ENCODE data around the gene PDS5B. TPM values are rescaled to one million over a fixed set of nuclear protein-coding genes. Genes with fewer than 3 reads are reported as not detected.
A peak's percentile ranks its signal among the peaks of the same experiment; 100 is the strongest.

Gene PDS5B
- total and polyA plus RNA-seq, 9 of the 15 experiments (the other 6 are each of a cell fraction or from before 2014, with no cell fraction given): 6.2 to 23.7 (median 13.1) TPM

DNA sequence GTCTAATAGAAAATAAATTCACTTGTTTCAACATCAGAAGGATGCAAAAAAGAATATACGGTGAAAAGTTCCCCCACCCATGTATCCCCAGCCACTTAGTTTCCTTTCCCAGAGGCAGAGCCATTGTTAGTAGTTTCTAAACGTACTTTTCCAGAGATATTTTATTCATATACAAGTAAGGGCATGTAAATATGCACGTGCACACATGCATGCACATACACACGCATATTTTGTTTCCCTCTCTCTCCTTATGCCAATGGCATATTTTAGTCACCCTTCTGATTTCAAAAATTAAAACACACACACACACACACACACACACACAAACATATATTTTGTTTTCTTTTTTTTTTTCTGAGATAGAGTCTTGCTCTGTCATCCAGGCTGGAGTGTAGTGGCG is 147.4 kb downstream of the PDS5B start:
- DNase-seq (ENCODE audit: extremely low read depth in 1 of 4, low spot score in 3 of 4): no peak
- Histone ChIP-seq H3K36me3 (ENCODE audit: control insufficient read depth, insufficient read depth, low read length) (peaks cover 3% of the 10 kb centered on the region; the same call in 1 of the 3 replicates), H3K9me1 (ENCODE audit: control insufficient read depth, insufficient read depth, low read length) (no peaks in the 10 kb centered on the region), H3K4me1 (replicated peaks in 1 of 2; ENCODE audit: control insufficient read depth in 2 of 2, insufficient read depth in 2 of 2, low read length in 2 of 2) (peaks cover 0 to 2% of the 10 kb centered on the region in 2 experiments; a peak in 1 of 5 replicates), H3K4me2 (ENCODE audit: insufficient read depth, low read length) (no peak overlapping the region), H3K27me3 (ENCODE audit: control insufficient read depth in 2 of 2, insufficient read depth in 2 of 2, low read length in 2 of 2) (no peaks in the 10 kb centered on the region), H2AFZ (ENCODE audit: low read depth, low read length) (no peak overlapping the region), H3K4me3 (no peak overlapping the region), H4K20me1 (replicated peaks; ENCODE audit: control insufficient read depth, insufficient read depth, low read length) (no peaks in the 10 kb centered on the region), H3K9me3 (replicated peaks; ENCODE audit: control insufficient read depth, insufficient read depth, low read depth, low read length) (no peaks in the 10 kb centered on the region), H3K9ac (ENCODE audit: insufficient read depth in 1 of 2, low read depth in 2 of 2, low read length in 2 of 2) (no peak overlapping the region), H3K79me2 (ENCODE audit: control insufficient read depth, insufficient read depth, low read length) (peaks cover 3% of the 10 kb centered on the region; the same call in 1 of the 3 replicates), H3K27ac (ENCODE audit: extremely low read depth, low read depth, low read length) (no peak overlapping the region)
- no TSS peak for BruUV-seq (replicated peaks)
- intact Hi-C loops (cut with micrococcal nuclease) (no loop called here), in situ Hi-C loops (cut with MboI) (no loop called here)
- no peak for ATAC-seq
- POLR2A ChIA-PET: no interaction called here
- FAIRE-seq: no peak
- CTCF ChIA-PET (ENCODE audit: low intra/inter-chr PET ratio): no interaction called here
- TF ChIP-seq RBM17 (IDR thresholded peaks at IDR 0.05; ENCODE audit: borderline replicate concordance, low read depth, low read length) (no peak), ZNF77 (CRISPR knock-in tag; IDR thresholded peaks at IDR 0.05) (no peak)
- 59% methylated on average over 5 of the region's 5 CpGs for WGBS (ENCODE audit: insufficient coverage, low coverage, missing lambda C conversion rate)

GRCh38 chr13:32734511-32734910 is 148.3 kb downstream of the PDS5B start:
- FAIRE-seq (no peak), ATAC-seq (peak; percentile 28; the same call in 2 of the 3 replicates), DNase-seq (ENCODE audit: extremely low read depth in 1 of 4, low spot score in 3 of 4) (peak in 3 of 4 experiments; percentile 5 to 45 (median 9))
- CTCF ChIA-PET (ENCODE audit: low intra/inter-chr PET ratio): no interaction called here
- Histone ChIP-seq H3K36me3 (ENCODE audit: control insufficient read depth, insufficient read depth, low read length) (peaks cover 3% of the 10 kb centered on the region; the same call in 1 of the 3 replicates), H3K4me3 (no peak overlapping the region), H2AFZ (ENCODE audit: low read depth, low read length) (no peak overlapping the region), H3K9me1 (ENCODE audit: control insufficient read depth, insufficient read depth, low read length) (no peaks in the 10 kb centered on the region), H3K79me2 (ENCODE audit: control insufficient read depth, insufficient read depth, low read length) (peaks cover 3% of the 10 kb centered on the region; the same call in 1 of the 3 replicates), H3K4me1 (replicated peaks in 1 of 2; ENCODE audit: control insufficient read depth in 2 of 2, insufficient read depth in 2 of 2, low read length in 2 of 2) (peaks cover 0 to 2% of the 10 kb centered on the region in 2 experiments; a peak in 1 of 5 replicates), H3K4me2 (ENCODE audit: insufficient read depth, low read length) (no peak overlapping the region), H4K20me1 (replicated peaks; ENCODE audit: control insufficient read depth, insufficient read depth, low read length) (no peaks in the 10 kb centered on the region), H3K27ac (ENCODE audit: extremely low read depth, low read depth, low read length) (no peak overlapping the region), H3K27me3 (ENCODE audit: control insufficient read depth in 2 of 2, insufficient read depth in 2 of 2, low read length in 2 of 2) (no peaks in the 10 kb centered on the region), H3K9ac (ENCODE audit: insufficient read depth in 1 of 2, low read depth in 2 of 2, low read length in 2 of 2) (no peak overlapping the region), H3K9me3 (replicated peaks; ENCODE audit: control insufficient read depth, insufficient read depth, low read depth, low read length) (no peaks in the 10 kb centered on the region)
- WGBS (ENCODE audit: insufficient coverage, low coverage, missing lambda C conversion rate): 89% methylated on average over 1 of the region's 1 CpG
- intact Hi-C loops (cut with micrococcal nuclease): no loop called here
- TF ChIP-seq ZNF347 (CRISPR knock-in tag; IDR thresholded peaks at IDR 0.05; ENCODE audit: low read depth): no peak
- TF ChIP-seq NFIC (IDR thresholded peaks at IDR 0.05): peak; percentile 88
- no peak for TF ChIP-seq ZNF398 (CRISPR knock-in tag; IDR thresholded peaks at IDR 0.05)
- TF ChIP-seq LEF1 (IDR thresholded peaks at IDR 0.05): no peak
- TF ChIP-seq RBM14 (IDR thresholded peaks at IDR 0.05; ENCODE audit: borderline replicate concordance, insufficient read depth, low read depth, low read length): no peak
- TF ChIP-seq, protein P1, sequence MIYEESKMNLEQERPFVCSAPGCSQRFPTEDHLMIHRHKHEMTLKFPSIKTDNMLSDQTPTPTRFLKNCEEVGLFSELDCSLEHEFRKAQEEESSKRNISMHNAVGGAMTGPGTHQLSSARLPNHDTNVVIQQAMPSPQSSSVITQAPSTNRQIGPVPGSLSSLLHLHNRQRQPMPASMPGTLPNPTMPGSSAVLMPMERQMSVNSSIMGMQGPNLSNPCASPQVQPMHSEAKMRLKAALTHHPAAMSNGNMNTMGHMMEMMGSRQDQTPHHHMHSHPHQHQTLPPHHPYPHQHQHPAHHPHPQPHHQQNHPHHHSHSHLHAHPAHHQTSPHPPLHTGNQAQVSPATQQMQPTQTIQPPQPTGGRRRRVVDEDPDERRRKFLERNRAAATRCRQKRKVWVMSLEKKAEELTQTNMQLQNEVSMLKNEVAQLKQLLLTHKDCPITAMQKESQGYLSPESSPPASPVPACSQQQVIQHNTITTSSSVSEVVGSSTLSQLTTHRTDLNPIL (CRISPR knock-in tag; IDR thresholded peaks at IDR 0.05): no peak
- POLR2A ChIA-PET: no interaction called here
- in situ Hi-C loops (cut with MboI): no loop called here
- BruUV-seq (replicated peaks): no TSS peak
